H1 (cell line): Measurements from ENCODE around the gene RELT. TPM values are rescaled to one million over a fixed set of nuclear protein-coding genes. Genes with fewer than 3 reads are reported as not detected.

ENCODE experiments used
- CTCF ChIA-PET: fragments of 300-600 bp; sonication (Branson Sonifier 250); formaldehyde crosslinking; loops from one replicate; lab custom pipeline; 2021; ENCODE audit not compliant: partially characterized antibody; lab: Charles Lee
- POLR2A ChIA-PET: fragments of 300-600 bp; sonication (Branson Sonifier 250); formaldehyde crosslinking; loops from one replicate; lab custom pipeline; 2021; ENCODE audit warnings: inconsistent platforms; ENCODE audit not compliant: partially characterized antibody; lab: Charles Lee
- DNase-seq, 2 experiments: peaks; one replicate each; pipeline versions ENCODE4 v3.0.0 to v3.0.0-alpha.2; 2010 to 2022; ENCODE audit warnings: low spot score in 2 of 2, low read depth in 1 of 2, mixed read lengths in 1 of 2
- FAIRE-seq: peaks from 2 replicates; lab custom pipeline; 2011; peaks lifted over from hg19 to GRCh38; lab: Jason Lieb, UNC
- H2AFZ ChIP-seq: 2 replicates; pipeline ENCODE4 v1.8.1; 2012; ENCODE audit warnings: low read length, inconsistent platforms
- H2AK5ac ChIP-seq: 2 replicates; pipeline ENCODE4 v1.6.1; 2013; ENCODE audit warnings: low read depth, low read length
- H2BK120ac ChIP-seq: replicated peaks from 2 replicates; pipeline ENCODE3; 2013; ENCODE audit warnings: low read depth, low read length, inconsistent platforms
- H2BK12ac ChIP-seq: 2 replicates; pipeline ENCODE4 v1.6.1; 2013; ENCODE audit warnings: low read depth, low read length
- H2BK15ac ChIP-seq: 2 replicates; pipeline ENCODE4 v1.6.1; 2013; ENCODE audit warnings: low read length
- H2BK20ac ChIP-seq: 2 replicates; pipeline ENCODE4 v1.6.1; 2013; ENCODE audit warnings: low read length
- H2BK5ac ChIP-seq: 2 replicates; pipeline ENCODE4 v1.6.1; 2013; ENCODE audit warnings: low read depth, low read length
- H3K14ac ChIP-seq: 2 replicates; pipeline ENCODE4 v1.6.1; 2013; ENCODE audit warnings: inconsistent platforms; ENCODE audit not compliant: insufficient read length
- H3K18ac ChIP-seq: 2 replicates; pipeline ENCODE4 v1.6.1; 2013; ENCODE audit warnings: low read length; ENCODE audit errors: extremely low read depth
- H3K23ac ChIP-seq: 2 replicates; pipeline ENCODE4 v1.6.1; 2013; ENCODE audit warnings: inconsistent platforms; ENCODE audit not compliant: insufficient read length
- H3K23me2 ChIP-seq: 2 replicates; pipeline ENCODE4 v1.6.1; 2013; ENCODE audit warnings: low read depth, low read length
- H3K27ac ChIP-seq: 2 replicates; pipeline ENCODE4 v1.6.1; 2011; ENCODE audit warnings: low read depth, low read length, inconsistent platforms
- H3K27me3 ChIP-seq, 4 experiments: replicated peaks in 1 of 4; 1 replicate in 1 of 4; 2 replicates in 3 of 4; pipeline versions ENCODE4 v1.6.1 to v1.8.1; 2011 to 2013; ENCODE audit warnings: low read length in 3 of 4, mild to moderate bottlenecking in 3 of 4, inconsistent platforms in 2 of 4, mixed read lengths in 2 of 4, moderate library complexity in 1 of 4; ENCODE audit not compliant: control insufficient read depth in 3 of 4, insufficient read depth in 3 of 4; ENCODE audit errors: extremely low read depth in 1 of 4
- H3K36me3 ChIP-seq, 4 experiments: 2 replicates each; pipeline versions ENCODE4 v1.6.1 to v1.8.1; 2011 to 2013; ENCODE audit warnings: mild to moderate bottlenecking in 4 of 4, low read length in 3 of 4, moderate library complexity in 2 of 4, control low read depth in 1 of 4, inconsistent platforms in 1 of 4; ENCODE audit not compliant: insufficient read depth in 4 of 4, control insufficient read depth in 2 of 4
- H3K4ac ChIP-seq: replicated peaks from 2 replicates; pipeline ENCODE3; 2013; ENCODE audit warnings: low read length, low read depth, mixed read lengths, inconsistent platforms; ENCODE audit not compliant: insufficient read length
- H3K4me1 ChIP-seq, 4 experiments: replicated peaks in 1 of 4; 1 replicate in 1 of 4; 2 replicates in 3 of 4; pipeline versions ENCODE4 v1.6.1 to v1.8.1; 2011 to 2013; ENCODE audit warnings: low read length in 3 of 4, inconsistent platforms in 2 of 4, mixed read lengths in 1 of 4; ENCODE audit not compliant: insufficient read depth in 4 of 4, control insufficient read depth in 3 of 4
- H3K4me2 ChIP-seq, 2 experiments: 2 replicates each; pipeline versions ENCODE4 v1.6.1 to v1.8.1; 2011 to 2013; ENCODE audit warnings: low read depth in 2 of 2, low read length in 2 of 2, control low read depth in 1 of 2, inconsistent platforms in 1 of 2, mild to moderate bottlenecking in 1 of 2; ENCODE audit not compliant: insufficient read depth in 1 of 2
- H3K4me3 ChIP-seq, 4 experiments: fragments of 200-600, 300-600 bp in 1 of 4; sonication (generic), shearing (Covaris generic), sonication (Bioruptor Twin) in 1 of 4; 2 replicates each; pipeline versions ENCODE4 v1.5.1 to v1.8.1; 2011 to 2016; ENCODE audit warnings: low read length in 4 of 4, low read depth in 3 of 4, control low read depth in 2 of 4, inconsistent platforms in 2 of 4, mild to moderate bottlenecking in 2 of 4, mixed read lengths in 1 of 4, moderate library complexity in 1 of 4; ENCODE audit not compliant: insufficient read depth in 2 of 4; ENCODE audit errors: extremely low read depth in 1 of 4
- H3K56ac ChIP-seq: replicated peaks from 2 replicates; pipeline ENCODE3; 2013; ENCODE audit warnings: low read depth, mild to moderate bottlenecking, mixed read lengths, low read length, inconsistent platforms; ENCODE audit not compliant: insufficient read length
- H3K79me1 ChIP-seq: 2 replicates; pipeline ENCODE4 v1.6.1; 2013; ENCODE audit warnings: low read depth, low read length, control low read depth
- H3K79me2 ChIP-seq, 2 experiments: 2 replicates each; pipeline versions ENCODE4 v1.6.1 to v1.8.1; 2012 to 2013; ENCODE audit warnings: low read length in 2 of 2, mild to moderate bottlenecking in 2 of 2, inconsistent platforms in 1 of 2; ENCODE audit not compliant: insufficient read depth in 2 of 2, control insufficient read depth in 1 of 2
- H3K9ac ChIP-seq, 4 experiments: replicated peaks in 1 of 4; 1 replicate in 1 of 4; 2 replicates in 3 of 4; pipeline versions ENCODE4 v1.6.1 to v1.8.1; 2011 to 2013; ENCODE audit warnings: low read depth in 3 of 4, low read length in 3 of 4, control low read depth in 2 of 4, mild to moderate bottlenecking in 2 of 4, moderate library complexity in 2 of 4, inconsistent platforms in 1 of 4; ENCODE audit errors: extremely low read depth in 1 of 4
- H3K9me3 ChIP-seq, 2 experiments: 2 replicates each; pipeline versions ENCODE4 v1.6.1 to v1.8.1; 2012 to 2013; ENCODE audit warnings: mild to moderate bottlenecking in 2 of 2, moderate library complexity in 2 of 2, control low read depth in 1 of 2, inconsistent platforms in 1 of 2, low read depth in 1 of 2, low read length in 1 of 2, mixed read lengths in 1 of 2; ENCODE audit not compliant: insufficient read depth in 2 of 2
- H4K20me1 ChIP-seq, 2 experiments: replicated peaks in 1 of 2; 2 replicates each; pipeline versions ENCODE3 to v1.8.1; 2011 to 2013; ENCODE audit warnings: inconsistent platforms in 2 of 2, low read length in 2 of 2, mild to moderate bottlenecking in 1 of 2; ENCODE audit not compliant: insufficient read depth in 2 of 2, control insufficient read depth in 1 of 2
- H4K5ac ChIP-seq: 2 replicates; pipeline ENCODE4 v1.6.1; 2013; ENCODE audit warnings: low read length, low read depth, mixed read lengths, inconsistent platforms; ENCODE audit not compliant: insufficient read length
- H4K8ac ChIP-seq: 2 replicates; pipeline ENCODE4 v1.8.0; 2013; ENCODE audit warnings: mild to moderate bottlenecking, moderate library complexity, low read length, inconsistent platforms; ENCODE audit not compliant: insufficient read depth; ENCODE audit errors: extremely low read depth
- H4K91ac ChIP-seq: replicated peaks from 2 replicates; pipeline ENCODE3; 2013; ENCODE audit warnings: low read length, mixed read lengths, inconsistent platforms; ENCODE audit not compliant: insufficient read length
- NRF1 ChIP-seq: IDR thresholded peaks from 2 replicates; pipeline ENCODE4 v1.6.1; 2011; ENCODE audit warnings: mild to moderate bottlenecking, low read depth, low read length, improper control_type of control experiment
- polyA plus RNA-seq, 7 experiments: library from polyadenylated mRNA; depleted of rRNA in 3 of 7; stranded (reverse) in 5 of 7; unstranded in 2 of 7; fragments of >200 nt in 5 of 7; fragments of 200-250 nt in 2 of 7; gene quantifications; 1 replicate in 5 of 7; 2 replicates in 1 of 7; 4 replicates in 1 of 7; pipeline versions ENCODE4 v1.2.1 to v1.2.3, GENCODE V29; 2011 to 2013; ENCODE audit warnings: missing spikeins in 2 of 7, mixed read lengths in 2 of 7
- total RNA-seq: library from RNA; stranded (reverse); fragmentation: NEBNext Ultra II Directional; extraction: Animal tissue kit (Norgen Biotek cat#: 25700); gene quantifications from 2 replicates; pipeline ENCODE4 v1.2.1, GENCODE V29; 2021
- TF ChIP-seq, protein P1 (sequence below): IDR thresholded peaks from 2 replicates; pipeline ENCODE4 v1.6.1; 2011; ENCODE audit warnings: low read depth, mild to moderate bottlenecking, low read length; ENCODE audit not compliant: insufficient read depth

Gene RELT
- total and polyA plus RNA-seq, 2 of the 8 experiments (the other 6 are each of a cell fraction or from before 2014, with no cell fraction given), result 3.4 to 5.7 TPM

DNA sequence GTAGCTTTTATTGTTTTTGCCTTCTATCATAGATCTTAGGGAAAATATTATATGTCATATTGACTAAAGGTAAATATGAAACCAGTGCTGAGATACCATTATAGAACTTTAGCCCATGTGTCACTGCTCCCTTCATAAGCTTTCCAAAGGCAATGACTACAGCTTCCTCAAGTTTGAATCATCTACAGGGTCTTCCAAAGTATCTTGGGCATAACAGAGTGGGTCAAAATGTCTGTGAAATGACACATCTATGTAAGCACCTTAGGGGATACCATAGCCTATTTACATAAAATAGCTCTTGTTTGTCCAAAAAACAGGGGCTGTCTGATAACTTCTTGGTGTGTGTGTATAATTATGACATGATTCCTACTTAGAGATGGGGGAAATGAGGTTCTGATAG lies 52.5 kb downstream of the RELT start:
- CTCF ChIA-PET, result interaction anchor here (0.5 to 2.0 kb wide), 9 partner anchors 10 to 400 kb away, joined by 3 to 6 read pairs (median 3); no protein-coding TSS in a partner anchor

More for the DNA sequence above, 52.5 kb downstream of the RELT start:
- Histone ChIP-seq H3K14ac (no peak overlapping the region), H2BK20ac (no peak overlapping the region), H3K9ac (no peak overlapping the region), H3K18ac (no peak overlapping the region), H2AFZ (no peak overlapping the region), H2BK12ac (no peak overlapping the region), H4K8ac (no peak overlapping the region), H3K79me1 (no peaks in the 10 kb centered on the region), H3K4ac (no peak overlapping the region), H2BK120ac (no peak overlapping the region), H3K4me2 (no peak overlapping the region), H2BK5ac (no peak overlapping the region), H2BK15ac (no peak overlapping the region), H3K36me3 (no peaks in the 10 kb centered on the region), H3K4me3 (no peak overlapping the region), H3K23ac (no peak overlapping the region), H3K23me2 (no peaks in the 10 kb centered on the region), H3K4me1 (no peaks in the 10 kb centered on the region), H2AK5ac (no peak overlapping the region), H4K5ac (no peak overlapping the region), H3K27me3 (no peaks in the 10 kb centered on the region), H3K27ac (no peak overlapping the region), H4K91ac (no peak overlapping the region), H3K9me3 (no peaks in the 10 kb centered on the region), H3K56ac (no peak overlapping the region), H3K79me2 (no peaks in the 10 kb centered on the region), H4K20me1 (no peaks in the 10 kb centered on the region)
- FAIRE-seq (no peak), DNase-seq (no peak)
- TF ChIP-seq NRF1, result no peak
- TF ChIP-seq, protein P1, sequence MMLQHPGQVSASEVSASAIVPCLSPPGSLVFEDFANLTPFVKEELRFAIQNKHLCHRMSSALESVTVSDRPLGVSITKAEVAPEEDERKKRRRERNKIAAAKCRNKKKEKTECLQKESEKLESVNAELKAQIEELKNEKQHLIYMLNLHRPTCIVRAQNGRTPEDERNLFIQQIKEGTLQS, result no peak
- POLR2A ChIA-PET, result interaction anchor here (1.3 kb wide), 1 partner anchor 208 kb away, joined by 4 read pairs; no protein-coding TSS in a partner anchor
